ENCODE data around the gene ANKRD50.

ANKRD50 gene

DNA sequence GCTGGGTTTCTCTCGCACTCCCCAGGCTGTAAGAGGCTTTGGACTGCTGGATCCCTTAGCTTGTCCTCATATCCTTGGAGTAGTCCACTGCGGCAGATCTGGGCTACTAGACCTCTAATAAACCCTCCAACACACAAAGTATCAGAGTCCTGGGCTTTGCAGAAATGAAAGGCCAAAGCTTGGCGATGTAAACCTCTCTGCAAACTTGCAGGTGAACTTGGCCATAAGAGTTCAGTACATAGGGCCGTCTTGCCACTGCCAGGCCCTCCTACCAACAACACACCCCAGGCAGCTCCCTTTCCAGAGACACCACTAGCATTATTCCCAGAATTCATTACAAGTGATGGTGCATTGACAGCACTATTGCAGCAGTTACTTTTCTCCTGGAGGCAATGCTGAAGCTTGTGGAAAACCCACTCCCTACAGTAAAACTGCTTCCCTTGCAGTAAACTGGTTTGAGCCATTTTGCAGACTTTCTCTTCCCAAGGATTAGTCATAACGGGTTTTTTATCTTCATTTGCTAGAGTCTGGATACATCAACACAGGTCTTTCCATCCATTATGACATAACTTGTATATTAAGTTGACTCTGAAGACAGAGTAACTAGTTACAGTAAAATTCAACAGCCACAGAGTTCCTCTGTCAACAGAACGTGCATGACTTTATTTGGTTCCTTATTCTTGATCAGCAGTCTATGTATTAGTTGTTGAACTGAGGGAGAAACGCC is 2.4 kb downstream of the ANKRD50 start:
- peak overlapping the region; percentile 87 for H3K4me3 ChIP-seq (ENCODE audit: low read length in 2 of 2)
- no peaks in the 10 kb centered on the region for H3K27me3 ChIP-seq (ENCODE audit: control insufficient read depth in 1 of 2, insufficient read depth in 2 of 2, low read length in 2 of 2)
- peak overlapping the region in 1 of 2 donors; percentile 21 for H3K9ac ChIP-seq (ENCODE audit: low read length in 2 of 2)
- peaks cover 7% of the 10 kb centered on the region for H3K4me1 ChIP-seq (ENCODE audit: control insufficient read depth, insufficient read depth, low read length)
- H3K27ac ChIP-seq (ENCODE audit: low read length): no peak overlapping the region
- no peaks in the 10 kb centered on the region for H3K36me3 ChIP-seq (ENCODE audit: control insufficient read depth in 2 of 2, insufficient read depth in 2 of 2, low read length in 2 of 2)
- H3K9me3 ChIP-seq (ENCODE audit: control insufficient read depth in 2 of 2, low read length in 2 of 2): no peaks in the 10 kb centered on the region

DNA sequence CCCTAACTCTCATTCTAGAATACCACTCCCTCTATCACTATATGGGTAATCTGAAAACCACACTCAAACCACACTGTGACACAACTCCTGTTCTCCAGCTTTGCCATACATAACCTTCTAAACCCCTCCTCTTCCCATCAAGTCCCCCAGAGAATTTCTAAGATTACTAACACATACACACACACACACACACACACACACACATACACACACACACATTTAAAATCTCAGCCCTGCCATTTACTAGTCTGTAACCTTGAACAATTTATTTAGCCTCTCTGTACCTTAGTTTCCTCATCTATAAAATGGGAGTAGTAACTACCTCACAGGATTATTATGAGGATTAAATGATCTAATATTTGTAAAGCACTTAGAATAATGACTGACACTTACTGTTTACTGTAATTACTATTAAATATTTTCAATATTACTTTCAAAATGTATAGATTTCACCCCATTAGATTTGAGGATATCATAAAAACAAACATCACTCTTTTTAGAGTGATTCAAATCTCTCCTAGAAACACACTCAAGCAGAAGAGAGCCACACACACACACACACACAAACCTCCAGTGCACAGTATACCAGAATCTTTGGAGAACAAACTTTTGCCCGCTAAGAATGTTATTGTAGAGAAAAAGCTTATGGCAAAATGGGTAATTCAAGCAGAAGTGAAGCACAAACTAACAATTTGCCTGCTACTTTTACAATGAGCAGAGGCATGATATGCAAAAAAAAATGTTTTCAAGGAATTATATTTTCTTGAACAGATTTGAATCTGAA is 3.8 kb downstream of the ANKRD50 start:
- Histone ChIP-seq H3K9ac (ENCODE audit: low read length in 2 of 2) (no peak overlapping the region), H3K9me3 (ENCODE audit: control insufficient read depth in 2 of 2, low read length in 2 of 2) (no peaks in the 10 kb centered on the region), H3K27me3 (ENCODE audit: control insufficient read depth in 1 of 2, insufficient read depth in 2 of 2, low read length in 2 of 2) (no peaks in the 10 kb centered on the region), H3K4me1 (ENCODE audit: control insufficient read depth, insufficient read depth, low read length) (peaks cover 7% of the 10 kb centered on the region), H3K36me3 (ENCODE audit: control insufficient read depth in 2 of 2, insufficient read depth in 2 of 2, low read length in 2 of 2) (no peaks in the 10 kb centered on the region), H3K27ac (ENCODE audit: low read length) (no peak overlapping the region), H3K4me3 (ENCODE audit: low read length in 2 of 2) (peak overlapping the region in 1 of 2 donors; percentile 24)

DNA sequence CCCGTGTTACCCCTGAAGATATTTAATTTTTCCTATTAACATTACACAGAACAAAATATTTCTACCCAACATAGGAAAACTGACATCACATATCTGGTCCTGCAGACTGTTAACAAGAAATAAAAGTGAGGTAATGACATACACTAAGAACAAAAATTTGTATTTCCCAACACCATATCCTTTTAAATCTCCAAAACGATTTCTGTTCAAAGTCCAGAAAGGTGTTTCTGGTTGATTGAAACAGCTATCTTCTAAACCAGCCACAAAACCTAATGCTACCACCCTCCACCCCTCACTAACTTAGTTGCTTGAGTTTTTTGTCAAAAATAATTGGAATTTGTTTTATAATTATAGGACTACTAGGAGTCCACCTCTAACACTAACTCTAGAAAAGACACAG is 7.1 kb downstream of the ANKRD50 start:
- Histone ChIP-seq H3K27ac (ENCODE audit: low read length) (no peak overlapping the region), H3K27me3 (ENCODE audit: control insufficient read depth in 1 of 2, insufficient read depth in 2 of 2, low read length in 2 of 2) (no peaks in the 10 kb centered on the region), H3K9me3 (ENCODE audit: control insufficient read depth in 2 of 2, low read length in 2 of 2) (no peaks in the 10 kb centered on the region), H3K4me1 (ENCODE audit: control insufficient read depth, insufficient read depth, low read length) (peaks cover 6% of the 10 kb centered on the region), H3K36me3 (ENCODE audit: control insufficient read depth in 2 of 2, insufficient read depth in 2 of 2, low read length in 2 of 2) (no peaks in the 10 kb centered on the region), H3K9ac (ENCODE audit: low read length in 2 of 2) (no peak overlapping the region), H3K4me3 (ENCODE audit: low read length in 2 of 2) (no peak overlapping the region)

DNA sequence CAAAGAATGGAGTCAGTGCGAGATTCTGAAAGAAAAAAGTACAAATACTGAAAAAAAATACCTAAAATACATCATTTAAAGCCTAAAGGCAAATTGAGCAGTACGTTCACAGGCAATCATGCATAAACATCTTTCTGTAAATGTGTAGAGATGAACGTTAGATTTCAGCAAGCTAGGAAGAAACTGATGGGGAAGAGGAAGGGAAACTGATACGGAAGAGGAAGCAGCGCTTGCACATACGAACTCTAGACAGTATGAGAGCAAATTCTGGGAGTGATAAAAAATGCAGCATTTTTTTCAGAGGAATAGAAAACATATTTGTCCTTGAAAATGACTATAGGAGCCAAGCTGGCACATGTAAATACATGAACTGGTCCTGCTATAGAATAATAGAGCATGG is 9.4 kb downstream of the ANKRD50 start:
- Histone ChIP-seq H3K27ac (ENCODE audit: low read length) (no peak overlapping the region), H3K27me3 (ENCODE audit: control insufficient read depth in 1 of 2, insufficient read depth in 2 of 2, low read length in 2 of 2) (no peaks in the 10 kb centered on the region)

DNA sequence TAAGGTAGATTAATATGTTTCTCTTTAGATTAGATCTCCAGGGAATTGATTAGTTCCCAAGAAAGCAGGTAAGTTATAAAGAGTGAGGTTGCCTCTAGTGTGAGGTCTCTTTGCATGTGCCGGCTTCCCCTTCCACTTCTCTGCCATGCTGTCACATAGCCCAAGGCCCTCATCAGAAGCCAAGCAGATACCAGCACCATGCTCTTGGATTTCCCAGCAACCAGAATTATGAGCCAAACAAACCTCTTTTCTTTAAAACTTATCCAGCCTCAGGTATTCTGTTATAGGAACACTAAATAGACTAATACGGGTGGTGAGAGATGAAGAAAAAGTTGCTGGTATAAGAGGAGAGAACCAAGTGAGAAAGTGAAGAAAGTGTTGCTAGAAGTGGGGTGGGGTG is 15.1 kb downstream of the ANKRD50 start:
- Histone ChIP-seq H3K9ac (ENCODE audit: low read length in 2 of 2) (no peak overlapping the region), H3K27ac (ENCODE audit: low read length) (no peak overlapping the region), H3K9me3 (ENCODE audit: control insufficient read depth in 2 of 2, low read length in 2 of 2) (no peaks in the 10 kb centered on the region), H3K4me3 (ENCODE audit: low read length in 2 of 2) (no peak overlapping the region), H3K4me1 (ENCODE audit: control insufficient read depth, insufficient read depth, low read length) (no peaks in the 10 kb centered on the region), H3K27me3 (ENCODE audit: control insufficient read depth in 1 of 2, insufficient read depth in 2 of 2, low read length in 2 of 2) (no peaks in the 10 kb centered on the region), H3K36me3 (ENCODE audit: control insufficient read depth in 2 of 2, insufficient read depth in 2 of 2, low read length in 2 of 2) (no peaks in the 10 kb centered on the region)

More for the DNA sequence above, 9.4 kb downstream of the ANKRD50 start:
- Histone ChIP-seq H3K4me1 (ENCODE audit: control insufficient read depth, insufficient read depth, low read length) (no peaks in the 10 kb centered on the region), H3K36me3 (ENCODE audit: control insufficient read depth in 2 of 2, insufficient read depth in 2 of 2, low read length in 2 of 2) (no peaks in the 10 kb centered on the region), H3K9me3 (ENCODE audit: control insufficient read depth in 2 of 2, low read length in 2 of 2) (no peaks in the 10 kb centered on the region), H3K9ac (ENCODE audit: low read length in 2 of 2) (no peak overlapping the region), H3K4me3 (ENCODE audit: low read length in 2 of 2) (no peak overlapping the region)

DNA sequence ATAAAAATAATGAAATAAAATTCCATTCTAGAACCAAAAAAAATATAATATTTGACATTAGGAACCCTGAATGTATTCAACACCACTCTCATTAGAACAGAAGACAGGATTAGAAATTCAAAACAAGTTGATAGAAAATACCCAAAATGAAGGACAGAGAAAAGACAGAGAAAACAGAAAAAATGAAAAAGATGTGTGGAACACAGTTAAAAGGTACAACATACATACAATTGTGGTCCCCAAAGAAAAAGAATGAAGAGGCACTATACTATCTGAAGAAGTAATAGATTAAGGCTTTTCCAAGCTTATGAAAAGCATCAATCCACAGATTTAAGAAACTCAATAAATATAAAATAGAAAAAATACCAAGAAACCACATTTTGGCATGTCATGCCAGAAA is 16.4 kb downstream of the ANKRD50 start:
- Histone ChIP-seq H3K4me3 (ENCODE audit: low read length in 2 of 2) (no peak overlapping the region), H3K4me1 (ENCODE audit: control insufficient read depth, insufficient read depth, low read length) (no peaks in the 10 kb centered on the region), H3K9ac (ENCODE audit: low read length in 2 of 2) (no peak overlapping the region), H3K9me3 (ENCODE audit: control insufficient read depth in 2 of 2, low read length in 2 of 2) (no peaks in the 10 kb centered on the region), H3K27me3 (ENCODE audit: control insufficient read depth in 1 of 2, insufficient read depth in 2 of 2, low read length in 2 of 2) (no peaks in the 10 kb centered on the region), H3K27ac (ENCODE audit: low read length) (no peak overlapping the region), H3K36me3 (ENCODE audit: control insufficient read depth in 2 of 2, insufficient read depth in 2 of 2, low read length in 2 of 2) (no peaks in the 10 kb centered on the region)

DNA sequence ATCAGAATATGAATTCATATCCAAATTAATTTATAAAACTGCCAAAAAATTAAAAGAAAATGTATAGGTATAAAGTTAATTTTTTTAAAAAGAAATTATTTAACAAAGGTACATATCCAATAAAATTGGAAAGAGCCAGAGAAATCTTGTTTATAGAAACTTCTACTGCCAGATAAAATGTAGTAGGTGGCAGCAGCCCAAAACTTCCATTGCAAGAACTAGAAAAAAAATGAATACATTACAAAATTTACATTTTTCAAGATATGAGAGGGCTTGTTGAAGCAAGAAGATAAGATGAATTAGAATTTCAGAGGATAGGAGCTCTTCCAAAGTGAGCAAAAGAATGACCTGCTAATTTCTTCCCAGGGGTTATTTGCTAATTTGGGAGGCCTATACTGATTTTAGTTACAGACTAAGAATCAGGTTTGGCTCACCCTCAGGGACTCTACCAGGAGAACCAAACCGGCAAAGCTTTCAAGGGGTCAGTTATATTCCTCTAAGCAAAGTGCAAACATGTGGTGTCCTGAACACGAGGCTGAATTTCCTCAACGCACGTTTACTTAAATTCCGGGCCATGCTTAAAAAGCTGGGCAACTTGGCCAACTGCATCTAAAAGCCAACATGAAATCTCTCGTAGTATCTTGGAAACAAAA is 17.5 kb downstream of the ANKRD50 start:
- Histone ChIP-seq H3K36me3 (ENCODE audit: control insufficient read depth in 2 of 2, insufficient read depth in 2 of 2, low read length in 2 of 2) (no peaks in the 10 kb centered on the region), H3K27me3 (ENCODE audit: control insufficient read depth in 1 of 2, insufficient read depth in 2 of 2, low read length in 2 of 2) (no peaks in the 10 kb centered on the region), H3K27ac (ENCODE audit: low read length) (no peak overlapping the region), H3K4me1 (ENCODE audit: control insufficient read depth, insufficient read depth, low read length) (no peaks in the 10 kb centered on the region), H3K9me3 (ENCODE audit: control insufficient read depth in 2 of 2, low read length in 2 of 2) (no peaks in the 10 kb centered on the region), H3K9ac (ENCODE audit: low read length in 2 of 2) (no peak overlapping the region), H3K4me3 (ENCODE audit: low read length in 2 of 2) (no peak overlapping the region)

DNA sequence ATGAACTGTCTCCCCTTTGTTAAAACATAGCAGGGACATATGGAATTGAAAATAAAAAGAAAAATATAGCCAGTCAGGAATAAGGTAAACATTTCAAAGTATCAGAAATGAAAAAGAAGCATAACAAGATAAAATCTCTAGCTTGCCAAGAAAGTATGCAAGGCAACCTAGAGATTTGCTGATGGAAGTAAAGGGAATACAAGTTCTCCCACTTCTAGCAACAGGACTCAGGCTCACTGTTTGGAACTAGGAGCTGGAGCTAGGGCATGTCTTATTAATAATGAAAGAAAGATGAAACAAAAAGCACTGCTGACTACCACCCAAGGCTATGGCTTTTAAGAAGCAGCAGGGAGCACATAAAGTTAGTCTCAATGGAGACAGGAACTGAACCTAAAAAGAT is 18.2 kb downstream of the ANKRD50 start:
- H3K4me3 ChIP-seq (ENCODE audit: low read length in 2 of 2): no peak overlapping the region
- no peak overlapping the region for H3K27ac ChIP-seq (ENCODE audit: low read length)
- H3K36me3 ChIP-seq (ENCODE audit: control insufficient read depth in 2 of 2, insufficient read depth in 2 of 2, low read length in 2 of 2): no peaks in the 10 kb centered on the region
- H3K9ac ChIP-seq (ENCODE audit: low read length in 2 of 2): no peak overlapping the region
- no peaks in the 10 kb centered on the region for H3K4me1 ChIP-seq (ENCODE audit: control insufficient read depth, insufficient read depth, low read length)
- H3K27me3 ChIP-seq (ENCODE audit: control insufficient read depth in 1 of 2, insufficient read depth in 2 of 2, low read length in 2 of 2): no peaks in the 10 kb centered on the region
- H3K9me3 ChIP-seq (ENCODE audit: control insufficient read depth in 2 of 2, low read length in 2 of 2): no peaks in the 10 kb centered on the region

DNA sequence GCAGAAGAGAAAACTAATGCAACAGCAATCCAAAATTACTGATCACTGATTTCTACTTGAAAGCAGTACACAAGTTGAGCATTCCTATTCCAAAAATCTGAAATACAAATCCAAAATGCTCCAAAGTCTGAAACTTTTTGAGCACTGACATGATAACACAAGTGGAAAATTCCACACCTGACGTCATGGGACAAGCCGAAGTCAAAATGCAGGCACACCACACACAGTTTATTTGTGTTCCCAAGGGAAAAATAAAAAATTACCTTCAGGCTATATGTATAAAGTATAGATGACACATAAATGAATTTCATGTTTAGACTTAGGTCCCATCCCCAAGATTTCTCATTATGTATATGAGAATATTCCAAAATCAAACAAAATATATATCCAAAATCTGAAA is 20.7 kb downstream of the ANKRD50 start:
- no peaks in the 10 kb centered on the region for H3K36me3 ChIP-seq (ENCODE audit: control insufficient read depth in 2 of 2, insufficient read depth in 2 of 2, low read length in 2 of 2)
- no peaks in the 10 kb centered on the region for H3K4me1 ChIP-seq (ENCODE audit: control insufficient read depth, insufficient read depth, low read length)
- no peaks in the 10 kb centered on the region for H3K27me3 ChIP-seq (ENCODE audit: control insufficient read depth in 1 of 2, insufficient read depth in 2 of 2, low read length in 2 of 2)
- no peak overlapping the region for H3K4me3 ChIP-seq (ENCODE audit: low read length in 2 of 2)
- no peak overlapping the region for H3K9ac ChIP-seq (ENCODE audit: low read length in 2 of 2)
- no peaks in the 10 kb centered on the region for H3K9me3 ChIP-seq (ENCODE audit: control insufficient read depth in 2 of 2, low read length in 2 of 2)
- H3K27ac ChIP-seq (ENCODE audit: low read length): no peak overlapping the region

DNA sequence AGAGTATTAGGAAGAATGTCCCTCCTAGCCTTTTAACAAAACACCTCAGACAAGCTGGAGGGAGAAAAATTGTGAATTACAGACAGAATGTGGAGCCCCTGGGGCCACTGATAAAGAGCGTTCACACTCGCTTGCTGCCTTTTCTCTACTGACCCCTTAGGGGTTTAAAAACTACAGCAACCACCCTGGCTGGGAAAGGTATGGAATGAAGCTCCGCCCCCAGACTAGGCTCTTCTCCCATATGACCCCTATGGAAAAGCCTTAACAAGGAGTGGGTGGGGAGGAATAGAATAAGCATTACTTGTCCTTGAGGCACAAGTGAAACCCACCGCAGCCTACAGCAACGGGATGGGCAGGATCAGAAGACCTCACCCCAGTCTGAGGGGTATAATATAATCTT is 26.3 kb downstream of the ANKRD50 start:
- Histone ChIP-seq H3K9me3 (ENCODE audit: control insufficient read depth in 2 of 2, low read length in 2 of 2) (no peaks in the 10 kb centered on the region), H3K27ac (ENCODE audit: low read length) (no peak overlapping the region), H3K27me3 (ENCODE audit: control insufficient read depth in 1 of 2, insufficient read depth in 2 of 2, low read length in 2 of 2) (no peaks in the 10 kb centered on the region), H3K36me3 (ENCODE audit: control insufficient read depth in 2 of 2, insufficient read depth in 2 of 2, low read length in 2 of 2) (no peaks in the 10 kb centered on the region), H3K9ac (ENCODE audit: low read length in 2 of 2) (no peak overlapping the region), H3K4me3 (ENCODE audit: low read length in 2 of 2) (no peak overlapping the region), H3K4me1 (ENCODE audit: control insufficient read depth, insufficient read depth, low read length) (no peaks in the 10 kb centered on the region)

All from stomach smooth muscle (tissue), 2 donors.